ENCODE measurements around the gene IFNL1. TPM values are rescaled to one million over a fixed set of nuclear protein-coding genes. Genes with fewer than 3 reads are reported as not detected.

The IFNL1 gene
- total RNA-seq, 1 experiment from 2014 or later: not detected

GRCh38 chr19:39247701-39248664 lies 48.2 kb upstream of the IFNL1 start (continued):
- TF ChIP-seq E2F1 (CRISPR knock-in tag; IDR thresholded peaks at IDR 0.05) (no peak), ZNF671 (CRISPR knock-in tag; IDR thresholded peaks at IDR 0.05) (no peak), RELA (CRISPR knock-in tag; IDR thresholded peaks at IDR 0.05; ENCODE audit: borderline replicate concordance) (0 out of 2 replicates have a peak, but pooled peaks have one; percentile 33), NFE2L1 (CRISPR knock-in tag; IDR thresholded peaks at IDR 0.05) (peak; percentile 32; the same call in 1 of the 2 replicates), TP53 (CRISPR knock-in tag; IDR thresholded peaks at IDR 0.05) (peak; percentile 72; the same call in 1 of the 2 replicates), JAZF1 (CRISPR knock-in tag; IDR thresholded peaks at IDR 0.05) (no peak), TCF7 (CRISPR knock-in tag; IDR thresholded peaks at IDR 0.05; ENCODE audit: low read depth) (no peak), KAT7 (CRISPR knock-in tag; IDR thresholded peaks at IDR 0.05; ENCODE audit: borderline replicate concordance) (no peak), CREB1 (CRISPR knock-in tag; IDR thresholded peaks at IDR 0.05) (no peak), SMAD3 (CRISPR knock-in tag; IDR thresholded peaks at IDR 0.05; ENCODE audit: borderline replicate concordance) (no peak), SMAD4 (CRISPR knock-in tag; IDR thresholded peaks at IDR 0.05) (0 out of 2 replicates have a peak, but pooled peaks have one; percentile 65), ZNF138 (CRISPR knock-in tag; conservative IDR thresholded peaks at IDR 0.05) (no peak), MXD4 (CRISPR knock-in tag; IDR thresholded peaks at IDR 0.05; ENCODE audit: borderline replicate concordance) (no peak), PRRX2 (CRISPR knock-in tag; IDR thresholded peaks at IDR 0.05) (no peak), OVOL2 (CRISPR knock-in tag; IDR thresholded peaks at IDR 0.05; ENCODE audit: borderline replicate concordance) (no peak), ETV6 (CRISPR knock-in tag; IDR thresholded peaks at IDR 0.05) (peak; percentile 72; the same call in 1 of the 2 replicates), ZNF423 (CRISPR knock-in tag; IDR thresholded peaks at IDR 0.05) (no peak), GRHL2 (CRISPR knock-in tag; IDR thresholded peaks at IDR 0.05; ENCODE audit: insufficient replicate concordance, severe bottlenecking) (no peak), GTF2I (CRISPR knock-in tag; conservative IDR thresholded peaks at IDR 0.05) (no peak), ARID4B (CRISPR knock-in tag; IDR thresholded peaks at IDR 0.05; ENCODE audit: borderline replicate concordance) (peak; percentile 53; the same call in 1 of the 2 replicates), SP1 (CRISPR knock-in tag; conservative IDR thresholded peaks at IDR 0.05) (no peak; the same call in none of the 2 replicates), ATF1 (CRISPR knock-in tag; IDR thresholded peaks at IDR 0.05) (no peak), ZNF263 (CRISPR knock-in tag; IDR thresholded peaks at IDR 0.05; ENCODE audit: low read depth) (peak; percentile 45; the same call in 1 of the 2 replicates), MLX (CRISPR knock-in tag; IDR thresholded peaks at IDR 0.05) (peak; percentile 53; the same call in 1 of the 2 replicates)
- TF ChIP-seq, protein P1, sequence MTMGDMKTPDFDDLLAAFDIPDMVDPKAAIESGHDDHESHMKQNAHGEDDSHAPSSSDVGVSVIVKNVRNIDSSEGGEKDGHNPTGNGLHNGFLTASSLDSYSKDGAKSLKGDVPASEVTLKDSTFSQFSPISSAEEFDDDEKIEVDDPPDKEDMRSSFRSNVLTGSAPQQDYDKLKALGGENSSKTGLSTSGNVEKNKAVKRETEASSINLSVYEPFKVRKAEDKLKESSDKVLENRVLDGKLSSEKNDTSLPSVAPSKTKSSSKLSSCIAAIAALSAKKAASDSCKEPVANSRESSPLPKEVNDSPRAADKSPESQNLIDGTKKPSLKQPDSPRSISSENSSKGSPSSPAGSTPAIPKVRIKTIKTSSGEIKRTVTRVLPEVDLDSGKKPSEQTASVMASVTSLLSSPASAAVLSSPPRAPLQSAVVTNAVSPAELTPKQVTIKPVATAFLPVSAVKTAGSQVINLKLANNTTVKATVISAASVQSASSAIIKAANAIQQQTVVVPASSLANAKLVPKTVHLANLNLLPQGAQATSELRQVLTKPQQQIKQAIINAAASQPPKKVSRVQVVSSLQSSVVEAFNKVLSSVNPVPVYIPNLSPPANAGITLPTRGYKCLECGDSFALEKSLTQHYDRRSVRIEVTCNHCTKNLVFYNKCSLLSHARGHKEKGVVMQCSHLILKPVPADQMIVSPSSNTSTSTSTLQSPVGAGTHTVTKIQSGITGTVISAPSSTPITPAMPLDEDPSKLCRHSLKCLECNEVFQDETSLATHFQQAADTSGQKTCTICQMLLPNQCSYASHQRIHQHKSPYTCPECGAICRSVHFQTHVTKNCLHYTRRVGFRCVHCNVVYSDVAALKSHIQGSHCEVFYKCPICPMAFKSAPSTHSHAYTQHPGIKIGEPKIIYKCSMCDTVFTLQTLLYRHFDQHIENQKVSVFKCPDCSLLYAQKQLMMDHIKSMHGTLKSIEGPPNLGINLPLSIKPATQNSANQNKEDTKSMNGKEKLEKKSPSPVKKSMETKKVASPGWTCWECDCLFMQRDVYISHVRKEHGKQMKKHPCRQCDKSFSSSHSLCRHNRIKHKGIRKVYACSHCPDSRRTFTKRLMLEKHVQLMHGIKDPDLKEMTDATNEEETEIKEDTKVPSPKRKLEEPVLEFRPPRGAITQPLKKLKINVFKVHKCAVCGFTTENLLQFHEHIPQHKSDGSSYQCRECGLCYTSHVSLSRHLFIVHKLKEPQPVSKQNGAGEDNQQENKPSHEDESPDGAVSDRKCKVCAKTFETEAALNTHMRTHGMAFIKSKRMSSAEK (CRISPR knock-in tag; IDR thresholded peaks at IDR 0.05; ENCODE audit: borderline replicate concordance): no peak
- TF ChIP-seq, protein P2, sequence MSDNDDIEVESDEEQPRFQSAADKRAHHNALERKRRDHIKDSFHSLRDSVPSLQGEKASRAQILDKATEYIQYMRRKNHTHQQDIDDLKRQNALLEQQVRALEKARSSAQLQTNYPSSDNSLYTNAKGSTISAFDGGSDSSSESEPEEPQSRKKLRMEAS (CRISPR knock-in tag; IDR thresholded peaks at IDR 0.05): peak; percentile 87; the same call in 1 of the 2 replicates
- TF ChIP-seq, protein P3, sequence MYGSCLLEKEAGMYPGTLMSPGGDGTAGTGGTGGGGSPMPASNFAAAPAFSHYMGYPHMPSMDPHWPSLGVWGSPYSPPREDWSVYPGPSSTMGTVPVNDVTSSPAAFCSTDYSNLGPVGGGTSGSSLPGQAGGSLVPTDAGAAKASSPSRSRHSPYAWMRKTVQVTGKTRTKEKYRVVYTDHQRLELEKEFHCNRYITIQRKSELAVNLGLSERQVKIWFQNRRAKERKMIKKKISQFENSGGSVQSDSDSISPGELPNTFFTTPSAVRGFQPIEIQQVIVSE (CRISPR knock-in tag; IDR thresholded peaks at IDR 0.05; ENCODE audit: borderline replicate concordance): no peak

Data from WTC11 (cell line).